CD4-positive, alpha-beta T cell treated with Interleukin-4 for 4 hours (primary cell): Measurements from ENCODE around the gene RPL18.

ENCODE experiments used
- DNase-seq: peaks from one replicate; pipeline ENCODE4 v3.0.0-alpha.2; 2020

RPL18 gene

DNA sequence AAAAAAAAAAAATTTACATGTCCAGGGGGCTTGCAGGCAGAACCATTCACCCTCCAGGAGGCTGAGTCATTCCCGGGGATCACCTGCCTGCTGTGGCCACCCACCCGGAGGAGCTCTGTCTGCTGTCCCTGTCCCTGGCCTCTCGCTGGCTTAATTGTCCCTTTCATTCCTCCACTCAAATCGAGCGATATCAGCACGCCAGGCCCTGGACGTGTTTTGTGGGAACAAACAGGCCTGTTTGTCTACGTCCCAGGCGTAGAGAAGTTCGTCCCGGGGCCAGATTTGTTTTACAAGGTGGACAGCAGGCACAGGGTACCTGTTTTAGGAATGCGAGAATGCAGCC is 45.8 kb downstream of the RPL18 start:
- DNase-seq: no peak

DNA sequence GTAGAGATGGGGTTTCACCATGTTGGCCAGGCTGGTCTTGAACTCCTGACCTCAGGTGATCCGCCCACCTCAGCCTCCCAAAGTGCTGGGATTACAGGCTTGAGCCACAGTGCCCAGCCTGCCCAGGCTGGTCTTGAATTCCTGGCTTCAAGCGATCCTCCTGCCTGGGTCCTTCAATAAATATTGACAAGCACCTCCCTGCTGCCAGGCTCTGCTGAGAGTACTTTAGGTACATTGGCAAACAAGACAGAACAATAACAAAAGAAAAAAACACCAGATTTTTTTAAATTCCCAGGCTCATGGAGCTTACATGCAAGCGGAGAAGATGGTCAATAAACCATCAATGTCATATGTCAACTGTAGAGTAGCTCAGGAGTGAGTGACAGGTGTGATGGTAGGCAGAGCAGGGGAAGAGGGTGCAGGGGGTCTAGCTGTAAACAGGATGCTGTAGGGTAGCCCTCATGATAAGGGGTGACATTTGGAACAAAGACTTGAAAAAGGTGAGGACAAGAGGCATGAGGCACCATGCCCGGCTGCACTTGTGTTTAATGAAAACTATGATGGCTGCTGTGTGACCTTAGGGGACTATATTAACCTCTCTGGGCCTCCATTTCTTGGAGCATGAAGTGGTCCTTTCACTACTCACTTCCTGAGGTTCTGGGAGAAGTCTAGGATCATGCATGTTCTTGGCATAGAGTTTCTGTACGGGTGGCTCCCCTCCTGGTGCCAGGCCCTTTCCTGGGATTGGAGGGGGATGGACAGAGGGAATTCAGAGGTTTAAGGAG is 47.4 kb downstream of the RPL18 start:
- DNase-seq: no peak

DNA sequence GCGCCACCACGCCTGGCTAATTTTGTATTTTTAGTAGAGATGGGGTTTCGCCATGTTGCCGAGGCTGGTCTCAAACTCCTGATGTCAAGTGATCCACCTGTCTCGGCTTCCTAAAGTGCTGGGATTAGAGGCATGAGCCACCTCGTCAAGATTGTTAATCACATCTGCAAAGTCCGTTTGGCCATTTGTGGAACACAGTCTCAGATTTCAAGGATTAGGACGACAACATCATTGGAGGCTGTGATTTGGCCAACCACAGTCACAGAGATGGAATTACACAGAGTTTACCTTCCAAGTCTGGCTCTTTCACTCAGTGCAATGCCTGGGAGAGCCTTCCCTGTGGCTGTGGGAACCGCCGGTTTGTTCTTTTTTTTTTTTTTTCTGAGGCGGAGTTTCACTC is 49.2 kb downstream of the RPL18 start:
- DNase-seq: no peak

DNA sequence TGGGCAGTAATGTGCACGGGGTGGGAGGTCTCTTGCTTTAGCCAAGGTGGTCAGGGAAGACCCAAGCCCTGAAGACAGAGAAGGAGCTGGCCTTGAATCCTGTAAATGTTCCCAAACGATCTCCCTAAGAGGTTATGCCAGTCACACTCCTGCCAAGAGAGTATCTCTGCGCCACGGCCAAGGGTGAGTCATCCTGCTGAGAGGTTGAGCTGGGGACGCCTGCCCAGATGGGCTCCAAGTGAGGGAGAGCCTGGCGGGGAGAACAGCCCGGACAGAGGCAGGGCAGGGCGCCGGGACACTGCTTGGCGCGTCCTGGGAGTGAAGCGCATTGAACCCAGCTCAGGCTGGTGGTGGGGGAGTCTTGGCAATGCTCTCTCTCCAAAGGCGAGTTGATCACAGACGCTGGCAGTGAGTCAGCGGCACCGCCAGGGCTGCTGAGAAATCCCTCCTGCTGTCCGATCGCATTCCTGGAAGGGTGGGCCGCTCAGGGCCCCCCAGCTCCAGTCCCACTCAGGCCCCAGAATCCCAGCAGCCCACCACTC is 50.6 kb downstream of the RPL18 start:
- no peak for DNase-seq
